K562 (cell line): ENCODE measurements around the gene PLA2G2C. TPM values are rescaled to one million over a fixed set of nuclear protein-coding genes. Genes with fewer than 3 reads are reported as not detected.

Experiments used
- BRF1 ChIP-seq: IDR thresholded peaks from 3 replicates; pipeline ENCODE4 v1.6.1; 2011; ENCODE audit warnings: borderline replicate concordance, mild to moderate bottlenecking; ENCODE audit not compliant: insufficient read length; ENCODE audit errors: extremely low read depth
- IFI16 ChIP-seq: fragments of 250-450 bp; sonication (Bioruptor Pico); IDR thresholded peaks from 2 replicates; pipeline ENCODE4 v2.1.2; 2022; ENCODE audit warnings: mild to moderate bottlenecking, inconsistent platforms
- PHB ChIP-seq: fragments of 250-450 bp; sonication (Bioruptor Pico); IDR thresholded peaks from 2 replicates; pipeline ENCODE4 v1.5.0; 2021
- SMARCC2 ChIP-seq: fragments of 450-650 bp; IDR thresholded peaks from 2 replicates; pipeline ENCODE4 v1.6.1; 2017; ENCODE audit warnings: antibody characterized with exemption, moderate library complexity, mild to moderate bottlenecking, low read depth
- ZC3H8 ChIP-seq: fragments of 450-650 bp; IDR thresholded peaks from 2 replicates; pipeline ENCODE4 v1.6.1; 2017
- ZNF184 ChIP-seq: sonication (generic); formaldehyde crosslinking; IDR thresholded peaks from 2 replicates; pipeline ENCODE4 v1.5.0; 2020; ENCODE audit warnings: missing genetic modification reagents
- ZNF239 ChIP-seq: fragments of 250-450 bp; sonication (Bioruptor Pico); IDR thresholded peaks from 2 replicates; pipeline ENCODE4 v1.4.0; 2020; ENCODE audit warnings: mild to moderate bottlenecking
- polyA plus RNA-seq, 8 experiments: library from polyadenylated mRNA; depleted of rRNA in 4 of 8; stranded (reverse) in 5 of 8; unstranded in 3 of 8; fragments of >200 nt; fragmentation: Nextera tagmentation in 2 of 8; fragmentation: Illumina TruSeq in 1 of 8; extraction: Ambion mirVana in 2 of 8; extraction: Trizol in 1 of 8; gene quantifications; 2 replicates each; pipeline versions ENCODE4 v1.2.1 to v1.2.3, GENCODE V29; 2011 to 2014; ENCODE audit warnings: inconsistent platforms in 1 of 8, missing spikeins in 1 of 8
- total RNA-seq, 7 experiments: library from RNA; depleted of rRNA in 6 of 7; stranded (reverse); fragments of >200 nt in 6 of 7; fragmentation: Illumina TruSeq in 2 of 7; extraction: Trizol in 2 of 7; gene quantifications; 2 replicates each; pipeline versions ENCODE4 v1.2.1 to v1.2.3, GENCODE V29; 2011 to 2021; ENCODE audit warnings: low replicate concordance in 1 of 7
- TF ChIP-seq, protein P1 (sequence below), 2 experiments: fragments of 150-350 bp in 1 of 2; IDR thresholded peaks; 2 replicates each; pipeline ENCODE4 v1.6.1; 2012 to 2016; ENCODE audit warnings: low read depth in 2 of 2, low read length in 2 of 2, mild to moderate bottlenecking in 1 of 2, moderate library complexity in 1 of 2
- TF ChIP-seq, protein P2 (sequence below): fragments of 200-600 bp; sonication (generic); IDR thresholded peaks from one replicate; pipeline ENCODE4 v1.6.1; 2012; ENCODE audit warnings: mild to moderate bottlenecking, low read depth, low read length, inconsistent platforms
- TF ChIP-seq, protein P3 (sequence below): fragments of 450-650 bp; conservative IDR thresholded peaks from 2 replicates; pipeline ENCODE4 v1.6.1; 2016; ENCODE audit warnings: missing genetic modification characterization, low read depth, mild to moderate bottlenecking, control low read depth, missing compliant biosample characterization

PLA2G2C gene
- total and polyA plus RNA-seq, 9 of the 15 experiments (the other 6 are each of a cell fraction or from before 2014, with no cell fraction given), result 0.14 to 0.49 (median 0.21) TPM

DNA sequence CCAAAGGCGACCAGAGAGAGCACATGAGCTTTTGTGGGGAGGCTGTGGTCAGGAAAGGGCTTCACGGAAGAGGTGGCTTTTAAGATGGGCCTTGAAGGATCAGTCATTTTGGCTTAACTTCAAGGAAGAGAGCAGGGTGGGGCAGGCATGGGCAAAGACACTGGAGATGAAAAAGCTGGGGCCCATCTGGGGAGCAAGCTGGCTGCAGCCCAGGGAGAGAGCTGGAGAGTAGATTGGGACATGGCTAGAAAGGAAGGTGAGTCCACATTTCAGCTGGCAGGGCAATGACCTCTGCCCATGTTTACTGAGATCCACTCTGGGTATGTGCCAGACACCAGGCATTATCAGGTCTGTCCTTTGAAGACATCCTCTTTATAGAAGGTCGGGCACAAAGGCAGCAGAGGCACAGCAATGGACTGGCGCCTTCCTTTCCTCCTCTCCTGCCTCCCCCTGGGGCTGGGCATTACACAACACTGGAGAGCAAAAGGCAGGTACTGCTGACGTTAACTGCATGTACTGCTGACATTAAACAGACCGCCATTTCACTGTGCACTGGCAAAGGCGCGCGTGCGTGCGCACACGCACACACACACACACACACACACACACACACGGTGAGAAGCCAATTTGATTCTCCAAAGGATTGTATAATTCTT is 2.6 kb downstream of the PLA2G2C start (continued):
- TF ChIP-seq, protein P1, sequence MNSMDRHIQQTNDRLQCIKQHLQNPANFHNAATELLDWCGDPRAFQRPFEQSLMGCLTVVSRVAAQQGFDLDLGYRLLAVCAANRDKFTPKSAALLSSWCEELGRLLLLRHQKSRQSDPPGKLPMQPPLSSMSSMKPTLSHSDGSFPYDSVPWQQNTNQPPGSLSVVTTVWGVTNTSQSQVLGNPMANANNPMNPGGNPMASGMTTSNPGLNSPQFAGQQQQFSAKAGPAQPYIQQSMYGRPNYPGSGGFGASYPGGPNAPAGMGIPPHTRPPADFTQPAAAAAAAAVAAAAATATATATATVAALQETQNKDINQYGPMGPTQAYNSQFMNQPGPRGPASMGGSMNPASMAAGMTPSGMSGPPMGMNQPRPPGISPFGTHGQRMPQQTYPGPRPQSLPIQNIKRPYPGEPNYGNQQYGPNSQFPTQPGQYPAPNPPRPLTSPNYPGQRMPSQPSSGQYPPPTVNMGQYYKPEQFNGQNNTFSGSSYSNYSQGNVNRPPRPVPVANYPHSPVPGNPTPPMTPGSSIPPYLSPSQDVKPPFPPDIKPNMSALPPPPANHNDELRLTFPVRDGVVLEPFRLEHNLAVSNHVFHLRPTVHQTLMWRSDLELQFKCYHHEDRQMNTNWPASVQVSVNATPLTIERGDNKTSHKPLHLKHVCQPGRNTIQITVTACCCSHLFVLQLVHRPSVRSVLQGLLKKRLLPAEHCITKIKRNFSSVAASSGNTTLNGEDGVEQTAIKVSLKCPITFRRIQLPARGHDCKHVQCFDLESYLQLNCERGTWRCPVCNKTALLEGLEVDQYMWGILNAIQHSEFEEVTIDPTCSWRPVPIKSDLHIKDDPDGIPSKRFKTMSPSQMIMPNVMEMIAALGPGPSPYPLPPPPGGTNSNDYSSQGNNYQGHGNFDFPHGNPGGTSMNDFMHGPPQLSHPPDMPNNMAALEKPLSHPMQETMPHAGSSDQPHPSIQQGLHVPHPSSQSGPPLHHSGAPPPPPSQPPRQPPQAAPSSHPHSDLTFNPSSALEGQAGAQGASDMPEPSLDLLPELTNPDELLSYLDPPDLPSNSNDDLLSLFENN (IDR thresholded peaks at IDR 0.05; ENCODE audit: low read depth in 2 of 2, low read length in 2 of 2), result no peak
- TF ChIP-seq PHB (no peak), SMARCC2 (no peak), ZNF239 (no peak), BRF1 (no peak), ZNF184 (CRISPR knock-in tag) (no peak), IFI16 (CRISPR knock-in tag) (no peak), ZC3H8 (no peak)
- TF ChIP-seq, protein P2, sequence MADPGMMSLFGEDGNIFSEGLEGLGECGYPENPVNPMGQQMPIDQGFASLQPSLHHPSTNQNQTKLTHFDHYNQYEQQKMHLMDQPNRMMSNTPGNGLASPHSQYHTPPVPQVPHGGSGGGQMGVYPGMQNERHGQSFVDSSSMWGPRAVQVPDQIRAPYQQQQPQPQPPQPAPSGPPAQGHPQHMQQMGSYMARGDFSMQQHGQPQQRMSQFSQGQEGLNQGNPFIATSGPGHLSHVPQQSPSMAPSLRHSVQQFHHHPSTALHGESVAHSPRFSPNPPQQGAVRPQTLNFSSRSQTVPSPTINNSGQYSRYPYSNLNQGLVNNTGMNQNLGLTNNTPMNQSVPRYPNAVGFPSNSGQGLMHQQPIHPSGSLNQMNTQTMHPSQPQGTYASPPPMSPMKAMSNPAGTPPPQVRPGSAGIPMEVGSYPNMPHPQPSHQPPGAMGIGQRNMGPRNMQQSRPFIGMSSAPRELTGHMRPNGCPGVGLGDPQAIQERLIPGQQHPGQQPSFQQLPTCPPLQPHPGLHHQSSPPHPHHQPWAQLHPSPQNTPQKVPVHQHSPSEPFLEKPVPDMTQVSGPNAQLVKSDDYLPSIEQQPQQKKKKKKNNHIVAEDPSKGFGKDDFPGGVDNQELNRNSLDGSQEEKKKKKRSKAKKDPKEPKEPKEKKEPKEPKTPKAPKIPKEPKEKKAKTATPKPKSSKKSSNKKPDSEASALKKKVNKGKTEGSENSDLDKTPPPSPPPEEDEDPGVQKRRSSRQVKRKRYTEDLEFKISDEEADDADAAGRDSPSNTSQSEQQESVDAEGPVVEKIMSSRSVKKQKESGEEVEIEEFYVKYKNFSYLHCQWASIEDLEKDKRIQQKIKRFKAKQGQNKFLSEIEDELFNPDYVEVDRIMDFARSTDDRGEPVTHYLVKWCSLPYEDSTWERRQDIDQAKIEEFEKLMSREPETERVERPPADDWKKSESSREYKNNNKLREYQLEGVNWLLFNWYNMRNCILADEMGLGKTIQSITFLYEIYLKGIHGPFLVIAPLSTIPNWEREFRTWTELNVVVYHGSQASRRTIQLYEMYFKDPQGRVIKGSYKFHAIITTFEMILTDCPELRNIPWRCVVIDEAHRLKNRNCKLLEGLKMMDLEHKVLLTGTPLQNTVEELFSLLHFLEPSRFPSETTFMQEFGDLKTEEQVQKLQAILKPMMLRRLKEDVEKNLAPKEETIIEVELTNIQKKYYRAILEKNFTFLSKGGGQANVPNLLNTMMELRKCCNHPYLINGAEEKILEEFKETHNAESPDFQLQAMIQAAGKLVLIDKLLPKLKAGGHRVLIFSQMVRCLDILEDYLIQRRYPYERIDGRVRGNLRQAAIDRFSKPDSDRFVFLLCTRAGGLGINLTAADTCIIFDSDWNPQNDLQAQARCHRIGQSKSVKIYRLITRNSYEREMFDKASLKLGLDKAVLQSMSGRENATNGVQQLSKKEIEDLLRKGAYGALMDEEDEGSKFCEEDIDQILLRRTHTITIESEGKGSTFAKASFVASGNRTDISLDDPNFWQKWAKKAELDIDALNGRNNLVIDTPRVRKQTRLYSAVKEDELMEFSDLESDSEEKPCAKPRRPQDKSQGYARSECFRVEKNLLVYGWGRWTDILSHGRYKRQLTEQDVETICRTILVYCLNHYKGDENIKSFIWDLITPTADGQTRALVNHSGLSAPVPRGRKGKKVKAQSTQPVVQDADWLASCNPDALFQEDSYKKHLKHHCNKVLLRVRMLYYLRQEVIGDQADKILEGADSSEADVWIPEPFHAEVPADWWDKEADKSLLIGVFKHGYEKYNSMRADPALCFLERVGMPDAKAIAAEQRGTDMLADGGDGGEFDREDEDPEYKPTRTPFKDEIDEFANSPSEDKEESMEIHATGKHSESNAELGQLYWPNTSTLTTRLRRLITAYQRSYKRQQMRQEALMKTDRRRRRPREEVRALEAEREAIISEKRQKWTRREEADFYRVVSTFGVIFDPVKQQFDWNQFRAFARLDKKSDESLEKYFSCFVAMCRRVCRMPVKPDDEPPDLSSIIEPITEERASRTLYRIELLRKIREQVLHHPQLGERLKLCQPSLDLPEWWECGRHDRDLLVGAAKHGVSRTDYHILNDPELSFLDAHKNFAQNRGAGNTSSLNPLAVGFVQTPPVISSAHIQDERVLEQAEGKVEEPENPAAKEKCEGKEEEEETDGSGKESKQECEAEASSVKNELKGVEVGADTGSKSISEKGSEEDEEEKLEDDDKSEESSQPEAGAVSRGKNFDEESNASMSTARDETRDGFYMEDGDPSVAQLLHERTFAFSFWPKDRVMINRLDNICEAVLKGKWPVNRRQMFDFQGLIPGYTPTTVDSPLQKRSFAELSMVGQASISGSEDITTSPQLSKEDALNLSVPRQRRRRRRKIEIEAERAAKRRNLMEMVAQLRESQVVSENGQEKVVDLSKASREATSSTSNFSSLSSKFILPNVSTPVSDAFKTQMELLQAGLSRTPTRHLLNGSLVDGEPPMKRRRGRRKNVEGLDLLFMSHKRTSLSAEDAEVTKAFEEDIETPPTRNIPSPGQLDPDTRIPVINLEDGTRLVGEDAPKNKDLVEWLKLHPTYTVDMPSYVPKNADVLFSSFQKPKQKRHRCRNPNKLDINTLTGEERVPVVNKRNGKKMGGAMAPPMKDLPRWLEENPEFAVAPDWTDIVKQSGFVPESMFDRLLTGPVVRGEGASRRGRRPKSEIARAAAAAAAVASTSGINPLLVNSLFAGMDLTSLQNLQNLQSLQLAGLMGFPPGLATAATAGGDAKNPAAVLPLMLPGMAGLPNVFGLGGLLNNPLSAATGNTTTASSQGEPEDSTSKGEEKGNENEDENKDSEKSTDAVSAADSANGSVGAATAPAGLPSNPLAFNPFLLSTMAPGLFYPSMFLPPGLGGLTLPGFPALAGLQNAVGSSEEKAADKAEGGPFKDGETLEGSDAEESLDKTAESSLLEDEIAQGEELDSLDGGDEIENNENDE, result no peak
- TF ChIP-seq, protein P3, sequence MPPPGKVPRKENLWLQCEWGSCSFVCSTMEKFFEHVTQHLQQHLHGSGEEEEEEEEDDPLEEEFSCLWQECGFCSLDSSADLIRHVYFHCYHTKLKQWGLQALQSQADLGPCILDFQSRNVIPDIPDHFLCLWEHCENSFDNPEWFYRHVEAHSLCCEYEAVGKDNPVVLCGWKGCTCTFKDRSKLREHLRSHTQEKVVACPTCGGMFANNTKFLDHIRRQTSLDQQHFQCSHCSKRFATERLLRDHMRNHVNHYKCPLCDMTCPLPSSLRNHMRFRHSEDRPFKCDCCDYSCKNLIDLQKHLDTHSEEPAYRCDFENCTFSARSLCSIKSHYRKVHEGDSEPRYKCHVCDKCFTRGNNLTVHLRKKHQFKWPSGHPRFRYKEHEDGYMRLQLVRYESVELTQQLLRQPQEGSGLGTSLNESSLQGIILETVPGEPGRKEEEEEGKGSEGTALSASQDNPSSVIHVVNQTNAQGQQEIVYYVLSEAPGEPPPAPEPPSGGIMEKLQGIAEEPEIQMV (tag), result no peak
